ENCODE results near the gene GLIPR1. TPM values are rescaled to one million over a fixed set of nuclear protein-coding genes. Genes with fewer than 3 reads are reported as not detected.

The GLIPR1 gene
- total RNA-seq, 1 experiment from 2014 or later, result 0.13 TPM

DNA sequence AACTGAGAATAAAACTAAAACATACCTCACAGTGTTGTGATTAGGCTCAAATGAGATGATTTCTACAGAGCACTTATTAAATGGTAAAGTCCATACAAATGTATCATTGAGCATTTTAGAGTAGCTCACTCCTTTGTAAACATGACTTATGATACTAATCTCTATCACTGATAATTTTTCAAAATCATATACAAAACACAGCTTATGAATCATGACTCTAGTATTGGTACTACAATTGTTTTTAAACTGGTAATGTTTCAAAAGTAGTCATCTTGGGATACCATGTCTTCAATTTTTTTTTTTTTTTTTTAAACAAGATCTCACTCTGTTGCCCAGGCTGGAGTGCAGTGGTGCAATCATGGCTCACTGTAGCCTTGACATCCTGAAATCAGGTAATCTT is 70.9 kb downstream of the GLIPR1 start:
- H3K9ac ChIP-seq (ENCODE audit: extremely low read depth, insufficient read length, low read length), result no peak overlapping the region
- Mint-ChIP-seq H3K4me3 (no peak overlapping the region), H3K27me3 (ENCODE audit: low read depth) (no peaks in the 10 kb centered on the region), H3K27ac (no peak overlapping the region), H3K9me3 (no peaks in the 10 kb centered on the region), H3K4me1 (peaks cover 23 to 39% of the 10 kb centered on the region in 2 experiments), H3K36me3 (ENCODE audit: insufficient read depth in 1 of 3, low read depth in 3 of 3) (no peaks in the 10 kb centered on the region)
- H3K23me2 ChIP-seq (ENCODE audit: insufficient read length, low read depth, low read length, poor library complexity, severe bottlenecking), result no peaks in the 10 kb centered on the region
- no peaks in the 10 kb centered on the region; the same call in 1 of the 2 replicates for H3K79me2 ChIP-seq (ENCODE audit: insufficient read depth, low read length)
- no peak overlapping the region for H2BK12ac ChIP-seq (ENCODE audit: insufficient read length, low read depth, low read length)
- no peaks in the 10 kb centered on the region for H3K9me3 ChIP-seq (ENCODE audit: control insufficient read depth, low read depth, low read length)
- H3K27me3 ChIP-seq (ENCODE audit: insufficient read depth, low read length), result no peaks in the 10 kb centered on the region
- H3K79me1 ChIP-seq (ENCODE audit: insufficient read depth, low read depth, low read length, poor library complexity, severe bottlenecking), result no peaks in the 10 kb centered on the region
- H2BK15ac ChIP-seq (ENCODE audit: low read depth, low read length), result no peak overlapping the region
- H4K20me1 ChIP-seq (ENCODE audit: control insufficient read depth, insufficient read depth, insufficient read length), result no peaks in the 10 kb centered on the region
- no peak overlapping the region for H2BK20ac ChIP-seq (ENCODE audit: low read depth, low read length, poor library complexity, severe bottlenecking)
- peaks cover 3% of the 10 kb centered on the region; the same call in 1 of the 2 replicates for H3K4me1 ChIP-seq (ENCODE audit: insufficient read depth, low read length)
- TF ChIP-seq, protein P1, sequence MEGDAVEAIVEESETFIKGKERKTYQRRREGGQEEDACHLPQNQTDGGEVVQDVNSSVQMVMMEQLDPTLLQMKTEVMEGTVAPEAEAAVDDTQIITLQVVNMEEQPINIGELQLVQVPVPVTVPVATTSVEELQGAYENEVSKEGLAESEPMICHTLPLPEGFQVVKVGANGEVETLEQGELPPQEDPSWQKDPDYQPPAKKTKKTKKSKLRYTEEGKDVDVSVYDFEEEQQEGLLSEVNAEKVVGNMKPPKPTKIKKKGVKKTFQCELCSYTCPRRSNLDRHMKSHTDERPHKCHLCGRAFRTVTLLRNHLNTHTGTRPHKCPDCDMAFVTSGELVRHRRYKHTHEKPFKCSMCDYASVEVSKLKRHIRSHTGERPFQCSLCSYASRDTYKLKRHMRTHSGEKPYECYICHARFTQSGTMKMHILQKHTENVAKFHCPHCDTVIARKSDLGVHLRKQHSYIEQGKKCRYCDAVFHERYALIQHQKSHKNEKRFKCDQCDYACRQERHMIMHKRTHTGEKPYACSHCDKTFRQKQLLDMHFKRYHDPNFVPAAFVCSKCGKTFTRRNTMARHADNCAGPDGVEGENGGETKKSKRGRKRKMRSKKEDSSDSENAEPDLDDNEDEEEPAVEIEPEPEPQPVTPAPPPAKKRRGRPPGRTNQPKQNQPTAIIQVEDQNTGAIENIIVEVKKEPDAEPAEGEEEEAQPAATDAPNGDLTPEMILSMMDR (conservative IDR thresholded peaks at IDR 0.05), result no peak
- H2BK5ac ChIP-seq (ENCODE audit: insufficient read length, low read length), result no peak overlapping the region
- H3K27ac ChIP-seq (ENCODE audit: insufficient read length, low read depth, low read length), result no peak overlapping the region
- H3K18ac ChIP-seq (ENCODE audit: insufficient read length, low read depth, low read length), result no peak overlapping the region
- H3K14ac ChIP-seq (ENCODE audit: insufficient read depth, low read length), result no peak overlapping the region
- no peak overlapping the region for H3K4me2 ChIP-seq (ENCODE audit: insufficient read depth, insufficient read length, low read length)
- H2BK120ac ChIP-seq (ENCODE audit: low read depth, low read length, poor library complexity, severe bottlenecking), result no peak overlapping the region
- H3T11ph ChIP-seq (ENCODE audit: low read length), result no peak overlapping the region
- no peak overlapping the region for H4K91ac ChIP-seq (ENCODE audit: insufficient read length, low read depth, low read length)
- no peak overlapping the region for H4K5ac ChIP-seq (ENCODE audit: insufficient read length, low read depth, low read length)
- H3K56ac ChIP-seq (ENCODE audit: insufficient read length, low read depth, low read length), result no peak overlapping the region
- no peak overlapping the region for H4K8ac ChIP-seq (replicated peaks; ENCODE audit: insufficient read length, low read depth, low read length)
- H2AK5ac ChIP-seq (ENCODE audit: insufficient read length, low read length), result no peak overlapping the region
- no peak overlapping the region for H2AFZ ChIP-seq (ENCODE audit: low read length)
- no peak for DNase-seq
- no peak overlapping the region for H3K23ac ChIP-seq (ENCODE audit: insufficient read length, low read depth, low read length)
- H3K4ac ChIP-seq (ENCODE audit: low read depth, low read length), result no peak overlapping the region
